ENCODE data around the gene ARV1. TPM values are rescaled to one million over a fixed set of nuclear protein-coding genes. Genes with fewer than 3 reads are reported as not detected.

Gene ARV1
- total RNA-seq, 1 experiment from 2014 or later: 4.0 TPM

- Histone ChIP-seq H3K79me2 (ENCODE audit: insufficient read depth, low read length) (no peaks in the 10 kb centered on the region), H3K27me3 (ENCODE audit: insufficient read depth, low read length) (no peaks in the 10 kb centered on the region), H2AFZ (ENCODE audit: low read depth, low read length, poor library complexity, severe bottlenecking) (no peak overlapping the region), H3K4me3 (replicated peaks in 1 of 2; ENCODE audit: low read depth in 1 of 2, low read length in 2 of 2) (no peak overlapping the region), H4K20me1 (ENCODE audit: insufficient read depth) (no peaks in the 10 kb centered on the region), H3K36me3 (ENCODE audit: control insufficient read depth in 1 of 2, insufficient read depth in 2 of 2, low read length in 2 of 2) (no peaks in the 10 kb centered on the region; a peak in 1 of 4 replicates), H3K9me3 (ENCODE audit: control insufficient read depth in 1 of 2, insufficient read depth in 1 of 2, low read depth in 1 of 2, low read length in 2 of 2) (no peaks in the 10 kb centered on the region), H3K4me2 (ENCODE audit: low read length) (no peak overlapping the region), H3K4me1 (ENCODE audit: control insufficient read depth in 1 of 2, insufficient read depth in 2 of 2, low read length in 2 of 2) (no peaks in the 10 kb centered on the region), H3K27ac (ENCODE audit: low read depth, low read length) (no peak overlapping the region), H3K9me2 (ENCODE audit: insufficient read depth) (no peaks in the 10 kb centered on the region), H3K9ac (ENCODE audit: low read length) (no peak overlapping the region)
- no TSS peak for BruUV-seq (replicated peaks)
- intact Hi-C loops (cut with micrococcal nuclease): no loop called here
- ChIA-PET CTCF (no interaction called here), POLR2A (no interaction called here), RAD21 (ENCODE audit: low non-redundant PET in 1 of 2, low total read pairs in 2 of 2, uncharacterized antibody in 2 of 2, unreplicated experiment in 2 of 2) (no interaction called here)
- no peak for TF ChIP-seq FOSL1 (IDR thresholded peaks at IDR 0.05; ENCODE audit: low read depth)
- no peak for TF ChIP-seq CEBPB (IDR thresholded peaks at IDR 0.05; ENCODE audit: low read depth)
- no peak for TF ChIP-seq REST (IDR thresholded peaks at IDR 0.05; ENCODE audit: low read depth)
- no peak for TF ChIP-seq EZH2phosphoT487 (IDR thresholded peaks at IDR 0.05; ENCODE audit: borderline replicate concordance)
- TF ChIP-seq EGR1 (IDR thresholded peaks at IDR 0.05; ENCODE audit: low read depth): no peak
- no peak for TF ChIP-seq YY1 (IDR thresholded peaks at IDR 0.05; ENCODE audit: extremely low read depth, insufficient replicate concordance, low read depth, low read length)
- no peak for TF ChIP-seq MAX (IDR thresholded peaks at IDR 0.05)
- TF ChIP-seq ELF1 (IDR thresholded peaks at IDR 0.05; ENCODE audit: borderline replicate concordance, low read depth): no peak
- no peak for TF ChIP-seq CBX3 (IDR thresholded peaks at IDR 0.05; ENCODE audit: low read depth)
- TF ChIP-seq CTCF (IDR thresholded peaks at IDR 0.05 in 2 of 3, conservative IDR thresholded peaks at IDR 0.05 in 1 of 3; ENCODE audit: borderline replicate concordance in 1 of 3, insufficient read depth in 1 of 3, low read depth in 2 of 3, low read length in 2 of 3): no peak
- no peak for TF ChIP-seq POLR2AphosphoS5 (IDR thresholded peaks at IDR 0.05; ENCODE audit: low read depth, low read length)
- TF ChIP-seq SRF (IDR thresholded peaks at IDR 0.05; ENCODE audit: low read depth): no peak
- TF ChIP-seq ATF3 (IDR thresholded peaks at IDR 0.05): no peak
- no peak for TF ChIP-seq POLR2A (IDR thresholded peaks at IDR 0.05; ENCODE audit: borderline replicate concordance, extremely low read depth, insufficient read depth, insufficient read length)
- no peak for TF ChIP-seq ZBTB33 (IDR thresholded peaks at IDR 0.05; ENCODE audit: extremely low read depth, insufficient replicate concordance, low read length)
- no peak for TF ChIP-seq TCF7L2 (IDR thresholded peaks at IDR 0.05; ENCODE audit: borderline replicate concordance, extremely low read depth, insufficient read depth, insufficient read length)
- TF ChIP-seq SIN3A (IDR thresholded peaks at IDR 0.05; ENCODE audit: low read depth): no peak
- DNase-seq (ENCODE audit: low read depth, low spot score): no peak
- ATAC-seq: no peak
These were observed 20.5 kb upstream of the ARV1 start for GRCh38 chr1:230958370-230958769.

Measured in HCT116 (cell line).